Measurements from ENCODE around the gene INPP5J. TPM values are rescaled to one million over a fixed set of nuclear protein-coding genes. Genes with fewer than 3 reads are reported as not detected.
"Not testable (repeated sequence)": the region's sequence is repeated elsewhere in the genome, so short reads cannot be mapped to it uniquely, and the experiment has no call there.

The INPP5J gene, protein sequence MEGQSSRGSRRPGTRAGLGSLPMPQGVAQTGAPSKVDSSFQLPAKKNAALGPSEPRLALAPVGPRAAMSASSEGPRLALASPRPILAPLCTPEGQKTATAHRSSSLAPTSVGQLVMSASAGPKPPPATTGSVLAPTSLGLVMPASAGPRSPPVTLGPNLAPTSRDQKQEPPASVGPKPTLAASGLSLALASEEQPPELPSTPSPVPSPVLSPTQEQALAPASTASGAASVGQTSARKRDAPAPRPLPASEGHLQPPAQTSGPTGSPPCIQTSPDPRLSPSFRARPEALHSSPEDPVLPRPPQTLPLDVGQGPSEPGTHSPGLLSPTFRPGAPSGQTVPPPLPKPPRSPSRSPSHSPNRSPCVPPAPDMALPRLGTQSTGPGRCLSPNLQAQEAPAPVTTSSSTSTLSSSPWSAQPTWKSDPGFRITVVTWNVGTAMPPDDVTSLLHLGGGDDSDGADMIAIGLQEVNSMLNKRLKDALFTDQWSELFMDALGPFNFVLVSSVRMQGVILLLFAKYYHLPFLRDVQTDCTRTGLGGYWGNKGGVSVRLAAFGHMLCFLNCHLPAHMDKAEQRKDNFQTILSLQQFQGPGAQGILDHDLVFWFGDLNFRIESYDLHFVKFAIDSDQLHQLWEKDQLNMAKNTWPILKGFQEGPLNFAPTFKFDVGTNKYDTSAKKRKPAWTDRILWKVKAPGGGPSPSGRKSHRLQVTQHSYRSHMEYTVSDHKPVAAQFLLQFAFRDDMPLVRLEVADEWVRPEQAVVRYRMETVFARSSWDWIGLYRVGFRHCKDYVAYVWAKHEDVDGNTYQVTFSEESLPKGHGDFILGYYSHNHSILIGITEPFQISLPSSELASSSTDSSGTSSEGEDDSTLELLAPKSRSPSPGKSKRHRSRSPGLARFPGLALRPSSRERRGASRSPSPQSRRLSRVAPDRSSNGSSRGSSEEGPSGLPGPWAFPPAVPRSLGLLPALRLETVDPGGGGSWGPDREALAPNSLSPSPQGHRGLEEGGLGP
- 1 to 10 TPM; 1.4 to 4.2 (median 2.9) TPM for total RNA-seq

DNA sequence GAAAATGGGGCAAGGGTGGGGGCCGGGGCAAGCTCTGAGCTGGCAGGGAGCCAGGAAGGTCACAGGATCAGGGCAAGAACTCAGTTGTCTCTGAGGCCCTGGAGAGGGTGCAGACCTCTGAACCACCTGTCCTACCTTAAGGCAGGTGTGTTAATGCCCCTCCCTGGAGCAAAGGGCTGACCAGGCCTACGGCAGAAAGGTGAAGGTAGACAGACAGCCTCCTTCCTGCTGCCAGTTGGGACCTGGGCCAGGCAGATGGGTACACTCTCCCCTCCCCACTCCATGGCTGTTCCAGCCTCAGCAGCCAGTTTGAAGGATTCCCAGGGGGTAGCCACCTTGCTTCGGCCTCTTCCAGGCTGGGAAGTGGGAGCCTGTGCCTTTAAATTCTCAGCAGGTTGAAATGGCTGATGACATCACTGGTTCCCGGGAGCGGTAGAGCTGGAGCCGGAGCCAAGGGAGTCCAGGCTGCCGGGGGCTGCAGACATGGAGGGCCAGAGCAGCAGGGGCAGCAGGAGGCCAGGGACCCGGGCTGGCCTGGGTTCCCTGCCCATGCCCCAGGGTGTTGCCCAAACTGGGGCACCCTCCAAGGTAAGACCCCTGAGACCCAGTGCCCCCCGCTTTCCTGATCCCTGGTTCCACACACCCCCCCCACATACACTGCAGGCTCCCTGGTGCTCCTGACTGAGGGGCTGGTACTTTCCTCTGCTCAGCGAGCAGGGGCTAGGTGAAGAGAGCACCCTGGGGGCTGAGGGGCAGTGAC, at the start of gene INPP5J:
INPP5J (plus strand) TSS at position 435 of the 760 bp plus-strand sequence; CDS start at position 484, 49 bp downstream.
- TF ChIP-seq CTCF (IDR thresholded peaks at IDR 0.05) (no peak), POLR2A (IDR thresholded peaks at IDR 0.05) (no peak)
- DNase-seq (ENCODE audit: low spot score in 2 of 2): no peak
- intact Hi-C loops (cut with DNase I; ENCODE audit: low total_unique reads): no loop called here
- no peak within 1 kb of the TSS for H3K4me3 ChIP-seq (ENCODE audit: low read depth, poor library complexity, severe bottlenecking)
- 18 to 26% methylated on average over 8 to 10 of the region's 10 CpGs for whole genome bisulfite sequencing, 2 donors

DNA sequence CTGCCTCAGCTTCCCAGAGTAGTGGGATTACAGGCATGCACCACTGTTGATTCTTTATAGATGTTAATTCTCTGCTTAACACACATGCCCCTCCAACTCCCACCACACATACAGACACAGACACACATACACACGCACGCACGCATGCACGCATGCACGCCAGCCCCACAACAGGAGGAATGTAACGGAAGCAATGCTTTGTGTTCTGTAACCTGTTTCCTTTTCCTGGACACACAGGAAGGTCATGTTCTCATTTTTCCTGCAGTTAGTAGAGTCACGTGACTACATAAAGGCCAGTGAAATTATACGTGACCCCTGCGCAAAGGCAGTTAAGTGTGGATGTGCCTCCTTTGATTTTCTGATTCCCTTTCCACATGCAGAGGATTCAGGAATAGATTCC, 49.6 kb upstream of the INPP5J start:
- H3K4me3 ChIP-seq (ENCODE audit: low read depth, poor library complexity, severe bottlenecking); DNase-seq (ENCODE audit: low spot score in 2 of 2); intact Hi-C loops (cut with DNase I; ENCODE audit: low total_unique reads): not testable (repeated sequence)
- WGBS, 2 donors: 63 to 85% methylated on average over 6 to 9 of the region's 9 CpGs

- intact Hi-C loops (cut with DNase I; ENCODE audit: low total_unique reads); H3K4me3 ChIP-seq (ENCODE audit: low read depth, poor library complexity, severe bottlenecking); DNase-seq (ENCODE audit: low spot score in 2 of 2): not testable (repeated sequence)
- WGBS, 2 donors: 93 to 98% methylated on average over 4 to 5 of the region's 5 CpGs
These were observed 49.1 kb upstream of the INPP5J start for GRCh38 chr22:31073545-31074145.

DNA sequence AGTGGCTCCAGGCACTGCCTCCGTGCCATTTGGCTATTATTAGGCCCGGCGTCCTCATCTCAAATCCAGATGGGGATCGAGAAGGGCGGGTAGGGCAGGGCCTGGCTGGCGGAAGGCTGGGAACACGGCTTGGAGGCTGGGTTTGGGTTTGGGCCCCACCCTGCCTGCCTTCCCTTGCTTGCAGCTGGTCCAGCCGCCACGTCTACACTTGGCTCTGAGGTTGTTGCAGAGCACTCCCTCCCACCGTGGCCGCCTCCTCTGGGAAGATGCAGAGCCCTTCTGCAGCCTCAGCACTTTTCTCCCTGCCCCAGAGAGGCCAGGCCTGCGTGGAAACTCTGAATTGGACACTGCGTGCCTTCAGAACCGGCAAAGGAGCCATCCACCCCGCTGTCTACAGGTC, 46.8 kb upstream of the INPP5J start:
- intact Hi-C loops (cut with DNase I; ENCODE audit: low total_unique reads): no loop called here
- TF ChIP-seq POLR2A (IDR thresholded peaks at IDR 0.05) (no peak), CTCF (IDR thresholded peaks at IDR 0.05) (no peak)
- WGBS, 2 donors: 22 to 36% methylated on average over 15 of the region's 15 CpGs
- DNase-seq (ENCODE audit: low spot score in 2 of 2): peak; percentile 79 to 96
- H3K4me3 ChIP-seq (ENCODE audit: low read depth, poor library complexity, severe bottlenecking): no peak overlapping the region

DNA sequence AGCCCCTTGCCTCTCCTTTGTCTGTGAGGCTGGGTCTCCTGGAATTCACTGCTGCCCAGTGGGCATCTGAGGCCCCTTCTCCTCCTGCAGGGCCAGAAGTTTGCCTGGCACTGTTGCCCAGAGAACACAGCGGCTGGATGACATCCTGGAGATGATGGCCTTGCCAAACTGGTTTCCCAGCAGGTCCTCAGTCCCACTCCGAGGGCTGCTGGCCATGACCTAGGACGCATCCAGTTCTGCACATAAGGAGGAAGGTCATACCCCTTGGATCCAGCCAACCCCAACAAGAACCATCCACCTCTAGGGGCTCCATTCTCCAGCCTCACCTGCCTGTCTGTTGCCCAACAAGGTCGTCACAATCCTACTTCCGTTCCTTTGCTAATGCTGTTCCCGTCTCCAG, 45.1 kb upstream of the INPP5J start:
- intact Hi-C loops (cut with DNase I; ENCODE audit: low total_unique reads): no loop called here
- no peak for TF ChIP-seq CTCF (IDR thresholded peaks at IDR 0.05)
- TF ChIP-seq POLR2A (IDR thresholded peaks at IDR 0.05): no peak
- no peak overlapping the region for H3K4me3 ChIP-seq (ENCODE audit: low read depth, poor library complexity, severe bottlenecking)
- no peak for DNase-seq (ENCODE audit: low spot score in 2 of 2)
- 75 to 80% methylated on average over 5 to 6 of the region's 6 CpGs for WGBS, 2 donors

- intact Hi-C loops (cut with DNase I; ENCODE audit: low total_unique reads): not testable (repeated sequence)
These were observed 44.4 kb upstream of the INPP5J start for GRCh38 chr22:31078389-31078788.

More at GRCh38 chr22:31078389-31078788, 44.4 kb upstream of the INPP5J start:
- DNase-seq (ENCODE audit: low spot score in 2 of 2); H3K4me3 ChIP-seq (ENCODE audit: low read depth, poor library complexity, severe bottlenecking): not testable (repeated sequence)
- 74 to 81% methylated on average over 2 of the region's 2 CpGs for WGBS, 2 donors
